NCI-H1694 treated with DMSO at 0.1 percent for 48 hours (cell line): Measurements from ENCODE around the gene ZNF689.
"Not testable (repeated sequence)": the region's sequence is repeated elsewhere in the genome, so short reads cannot be mapped to it uniquely, and the experiment has no call there.

Source experiments
- DNase-seq: peaks from one replicate; lab custom pipeline; 2025; lab: John Stamatoyannopoulos, UW

ZNF689 gene

GRCh38 chr16:30609926-30610839 is at the start of gene ZNF689:
TSS of gene ZNF689 (minus strand) at chr16:30610389. CDS start at chr16:30610041, 348 bp downstream.
- DNase-seq: peak; percentile 91

- peak; percentile 96 for DNase-seq
Observed at GRCh38 chr16:30658731-30659506, 48.7 kb upstream of the ZNF689 start.

- DNase-seq: peak; percentile 98
Observed at GRCh38 chr16:30657866-30658730, 47.9 kb upstream of the ZNF689 start, which contains the start of gene FBRS. TSS of gene FBRS (plus strand) at chr16:30658431. CDS start at chr16:30659519, 1,088 bp downstream.

GRCh38 chr16:30656974-30657865 is 47.0 kb upstream of the ZNF689 start:
- DNase-seq: no peak

GRCh38 chr16:30656388-30656787 is 46.2 kb upstream of the ZNF689 start:
- no peak for DNase-seq

- no peak for DNase-seq
Observed at GRCh38 chr16:30655815-30656347, 45.7 kb upstream of the ZNF689 start.

- no peak for DNase-seq
Observed at GRCh38 chr16:30654856-30655255, 44.7 kb upstream of the ZNF689 start.

GRCh38 chr16:30652718-30653117 is 42.5 kb upstream of the ZNF689 start:
- no peak for DNase-seq

- no peak for DNase-seq
Observed at GRCh38 chr16:30652005-30652296, 41.8 kb upstream of the ZNF689 start.

GRCh38 chr16:30651124-30652004 is 41.2 kb upstream of the ZNF689 start:
- peak; percentile 24 for DNase-seq

- peak; percentile 98 for DNase-seq
Observed at GRCh38 chr16:30650369-30651123, 40.4 kb upstream of the ZNF689 start, which contains the start of gene PRR14. TSS of gene PRR14 (plus strand) at chr16:30650960. CDS start at chr16:30651646, 686 bp downstream.

- DNase-seq: no peak
Observed at GRCh38 chr16:30649725-30650368, 39.7 kb upstream of the ZNF689 start.

GRCh38 chr16:30647274-30647571 is 37.0 kb upstream of the ZNF689 start:
- DNase-seq: no peak

- no peak for DNase-seq
Observed at GRCh38 chr16:30645727-30646126, 35.5 kb upstream of the ZNF689 start.

GRCh38 chr16:30644334-30644830 is 34.2 kb upstream of the ZNF689 start:
- DNase-seq: no peak

- no peak for DNase-seq
Observed at GRCh38 chr16:30641378-30641982, 31.3 kb upstream of the ZNF689 start.

GRCh38 chr16:30637944-30638343 is 27.8 kb upstream of the ZNF689 start:
- peak; percentile 51 for DNase-seq

GRCh38 chr16:30637139-30637538 is 26.9 kb upstream of the ZNF689 start:
- DNase-seq: not testable (repeated sequence)
